ENCODE results near the gene RPAP2. TPM values are rescaled to one million over a fixed set of nuclear protein-coding genes. Genes with fewer than 3 reads are reported as not detected.
"Not testable (repeated sequence)": the region's sequence is repeated elsewhere in the genome, so short reads cannot be mapped to it uniquely, and the experiment has no call there.

The RPAP2 gene
- total RNA-seq, 2 experiments from 2014 or later, result 31.5 to 32.2 TPM

GRCh38 chr1:92367496-92367895 is 68.6 kb downstream of the RPAP2 start:
- peak; percentile 68 for ATAC-seq
- peaks cover 49% of the 10 kb centered on the region for H3K4me1 Mint-ChIP-seq (ENCODE audit: low read depth)
- ChIA-PET POLR2A (no interaction called here), CTCF (no interaction called here)
- intact Hi-C loops (cut with micrococcal nuclease), result loop anchor here (5.0 kb wide), 2 partner anchors 50 to 95 kb away; no protein-coding TSS in a partner anchor
- no peak for TF ChIP-seq CTCF (IDR thresholded peaks at IDR 0.05)
- H3K9me3 Mint-ChIP-seq, result no peaks in the 10 kb centered on the region
- peak; percentile 33 for DNase-seq
- no peaks in the 10 kb centered on the region for H3K27me3 Mint-ChIP-seq
- H3K36me3 Mint-ChIP-seq (ENCODE audit: low read depth), result peaks cover 37% of the 10 kb centered on the region
- no peak overlapping the region for H3K4me3 Mint-ChIP-seq
- H3K27ac Mint-ChIP-seq, result peak overlapping the region; percentile 65

GRCh38 chr1:92372164-92372563 is 73.3 kb downstream of the RPAP2 start:
- Mint-ChIP-seq H3K36me3 (ENCODE audit: low read depth) (peaks cover 19% of the 10 kb centered on the region), H3K4me3 (no peak overlapping the region), H3K27ac (no peak overlapping the region), H3K27me3 (no peaks in the 10 kb centered on the region), H3K9me3 (no peaks in the 10 kb centered on the region), H3K4me1 (ENCODE audit: low read depth) (peaks cover 28% of the 10 kb centered on the region)
- ATAC-seq (no peak), DNase-seq (no peak)
- CTCF ChIA-PET, result interaction anchor here (1.1 kb wide), 1 partner anchor 62 kb away, joined by 3 read pairs; no protein-coding TSS in a partner anchor
- no peak for TF ChIP-seq CTCF (IDR thresholded peaks at IDR 0.05)
- intact Hi-C loops (cut with micrococcal nuclease), result no loop called here
- POLR2A ChIA-PET, result interaction anchor here (0.7 kb wide), 1 partner anchor 15 kb away, joined by 3 read pairs; no protein-coding TSS in a partner anchor

GRCh38 chr1:92374223-92374622 is 75.4 kb downstream of the RPAP2 start:
- no peaks in the 10 kb centered on the region for H3K27me3 Mint-ChIP-seq
- POLR2A ChIA-PET, result no interaction called here
- no peak for ATAC-seq
- CTCF ChIA-PET, result interaction anchor here (1.4 kb wide), 2 partner anchors 9 to 64 kb away, joined by 3 to 4 read pairs; no protein-coding TSS in a partner anchor
- H3K4me3 Mint-ChIP-seq, result no peak overlapping the region
- intact Hi-C loops (cut with micrococcal nuclease), result no loop called here
- no peak for TF ChIP-seq CTCF (IDR thresholded peaks at IDR 0.05)
- H3K4me1 Mint-ChIP-seq (ENCODE audit: low read depth), result peaks cover 17% of the 10 kb centered on the region
- no peak overlapping the region for H3K27ac Mint-ChIP-seq
- no peak for DNase-seq
- peaks cover 15% of the 10 kb centered on the region for H3K36me3 Mint-ChIP-seq (ENCODE audit: low read depth)
- no peaks in the 10 kb centered on the region for H3K9me3 Mint-ChIP-seq

- Mint-ChIP-seq H3K36me3 (ENCODE audit: low read depth) (peaks cover 17% of the 10 kb centered on the region), H3K4me3 (no peak overlapping the region), H3K9me3 (no peaks in the 10 kb centered on the region), H3K27ac (no peak overlapping the region), H3K27me3 (no peaks in the 10 kb centered on the region), H3K4me1 (ENCODE audit: low read depth) (peaks cover 14% of the 10 kb centered on the region)
- DNase-seq (no peak), ATAC-seq (no peak)
- intact Hi-C loops (cut with micrococcal nuclease), result no loop called here
- TF ChIP-seq CTCF (IDR thresholded peaks at IDR 0.05), result no peak
- CTCF ChIA-PET, result no interaction called here
- POLR2A ChIA-PET, result no interaction called here
Observed at GRCh38 chr1:92376345-92376744, 77.5 kb downstream of the RPAP2 start.

- H3K4me3 Mint-ChIP-seq; POLR2A ChIA-PET; ATAC-seq; intact Hi-C loops (cut with micrococcal nuclease); H3K27me3 Mint-ChIP-seq; H3K27ac Mint-ChIP-seq; DNase-seq; H3K9me3 Mint-ChIP-seq: not testable (repeated sequence)
- peaks cover 22% of the 10 kb centered on the region for H3K36me3 Mint-ChIP-seq (ENCODE audit: low read depth)
- peaks cover 14% of the 10 kb centered on the region for H3K4me1 Mint-ChIP-seq (ENCODE audit: low read depth)
- CTCF ChIA-PET, result interaction anchor here (1.0 kb wide), 1 partner anchor 68 kb away, joined by 4 read pairs; no protein-coding TSS in a partner anchor
Observed at GRCh38 chr1:92377991-92378390, 79.1 kb downstream of the RPAP2 start.
